Gastroesophageal sphincter (tissue), 4 donors: ENCODE results near the gene NSMF. TPM values are rescaled to one million over a fixed set of nuclear protein-coding genes. Genes with fewer than 3 reads are reported as not detected.

Experiments used
- ATAC-seq: fragments of 150-250 bp; one replicate; pipeline ENCODE4 v1.9.1; 2016; ENCODE audit warnings: mild to moderate bottlenecking, moderate library complexity
- H3K27ac ChIP-seq, 4 donors: fragments of 200-600 bp; sonication (generic) in 3 of 4; 1 replicate in 3 of 4; 2 replicates in 1 of 4; pipeline ENCODE4 v1.5.1; 2016 to 2019
- H3K27me3 ChIP-seq: fragments of 200-600 bp; sonication (generic); one replicate; pipeline ENCODE4 v1.5.1; 2019
- H3K36me3 ChIP-seq, 2 donors: fragments of 200-600 bp; sonication (generic); one replicate each; pipeline ENCODE4 v1.5.1; 2019; ENCODE audit warnings: control low read depth in 1 of 2
- H3K4me1 ChIP-seq, 3 donors: fragments of 200-600 bp; sonication (generic); 1 replicate in 2 of 3; 2 replicates in 1 of 3; pipeline ENCODE4 v1.5.1; 2016 to 2019; ENCODE audit warnings: control low read depth in 2 of 3
- H3K4me3 ChIP-seq, 2 donors: fragments of 200-600 bp; sonication (generic); one replicate each; pipeline ENCODE4 v1.5.1; 2019; ENCODE audit warnings: mild to moderate bottlenecking in 1 of 2, moderate library complexity in 1 of 2
- H3K9me3 ChIP-seq, 3 donors: fragments of 200-600 bp; sonication (generic); one replicate each; pipeline ENCODE4 v1.5.1; 2017 to 2019; ENCODE audit warnings: control low read depth in 2 of 3
- CTCF ChIP-seq, 4 experiments: fragments of 200-600 bp in 2 of 4; fragments of 450-650 bp in 2 of 4; sonication (generic) in 1 of 4; IDR thresholded peaks; one replicate each; pipeline ENCODE4 v1.5.1; 2017 to 2019; ENCODE audit warnings: antibody characterized with exemption in 4 of 4, mild to moderate bottlenecking in 2 of 4, moderate library complexity in 2 of 4
- EP300 ChIP-seq: sonication (generic); formaldehyde crosslinking; IDR thresholded peaks from one replicate; pipeline ENCODE4 v1.6.1; 2017; ENCODE audit warnings: antibody characterized with exemption, mild to moderate bottlenecking
- POLR2A ChIP-seq, 2 donors: fragments of 450-650 bp; IDR thresholded peaks; one replicate each; pipeline ENCODE4 v1.6.1; 2017; ENCODE audit warnings: antibody characterized with exemption in 2 of 2, mild to moderate bottlenecking in 2 of 2, moderate library complexity in 1 of 2
- POLR2AphosphoS5 ChIP-seq: sonication (generic); formaldehyde crosslinking; IDR thresholded peaks from one replicate; pipeline ENCODE4 v1.6.1; 2017; ENCODE audit warnings: antibody characterized with exemption
- WGBS, 2 donors: methylation state at CpG; one replicate each; pipeline ENCODE4 v1.1.5; 2018; ENCODE audit warnings: low coverage in 1 of 2; 5-methylcytosine and 5-hydroxymethylcytosine counted together
- total RNA-seq, 4 donors: library from RNA; depleted of rRNA; stranded (reverse); fragments of >200 nt; gene quantifications; one replicate each; pipeline ENCODE4 v1.1.0, GENCODE V29; 2016

The NSMF gene
- total RNA-seq, 4 donors from 2014 or later, result 38.1 to 63.5 (median 49.1) TPM

DNA sequence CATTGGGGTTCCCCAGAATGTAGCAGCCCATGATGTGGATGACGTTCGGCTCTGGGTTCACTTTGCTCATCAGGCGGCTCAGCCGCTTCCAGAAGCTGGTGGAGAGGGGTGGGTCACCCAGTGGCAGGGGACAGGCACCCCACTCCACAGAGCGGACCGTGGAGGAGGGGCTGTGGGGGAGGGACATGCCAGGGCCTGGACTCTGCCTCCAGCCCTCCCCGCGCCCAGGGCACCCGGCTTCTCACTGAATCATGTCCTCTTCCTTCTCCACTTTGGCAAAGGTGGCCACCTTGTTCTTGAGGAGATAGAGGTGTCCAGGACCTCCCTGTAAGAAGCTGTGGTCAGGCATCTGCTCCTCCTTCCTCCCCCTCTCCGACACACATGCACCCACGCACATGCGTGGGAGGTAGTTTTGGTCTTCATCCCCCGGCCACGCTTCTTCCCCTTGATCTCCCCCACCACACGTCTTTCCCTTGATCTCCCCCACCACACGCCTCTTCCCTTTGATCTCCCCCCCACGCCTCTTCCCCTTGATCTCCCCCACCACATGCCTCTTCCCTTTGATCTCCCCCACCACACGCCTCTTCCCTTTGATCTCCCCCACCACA, 9.1 kb downstream of the NSMF start:
- Histone ChIP-seq H3K27me3 (peaks cover 13% of the 10 kb centered on the region), H3K4me1 (peaks cover 0 to 32% (median 6%) of the 10 kb centered on the region in 3 donors), H3K9me3 (no peaks in the 10 kb centered on the region), H3K4me3 (no peak overlapping the region), H3K27ac (no peak overlapping the region), H3K36me3 (peaks cover 0 to 33% of the 10 kb centered on the region in 2 donors)
- TF ChIP-seq CTCF (IDR thresholded peaks at IDR 0.05), result no peak
- WGBS, 2 donors, result 86 to 100% methylated on average over 1 to 10 of the region's 18 CpGs
- ATAC-seq, result no peak

- 90 to 100% methylated on average over 1 to 2 of the region's 36 CpGs for whole genome bisulfite sequencing, 2 donors
- peaks cover 20% of the 10 kb centered on the region for H3K27me3 ChIP-seq
- no peak overlapping the region for H3K4me3 ChIP-seq
- no peak overlapping the region for H3K27ac ChIP-seq
- peaks cover 0 to 26% (median 2%) of the 10 kb centered on the region in 3 donors for H3K4me1 ChIP-seq
- H3K9me3 ChIP-seq, result no peaks in the 10 kb centered on the region
- no peak for ATAC-seq
- H3K36me3 ChIP-seq, result peaks cover 0 to 32% of the 10 kb centered on the region in 2 donors
- TF ChIP-seq POLR2A (IDR thresholded peaks at IDR 0.05) (no peak), CTCF (IDR thresholded peaks at IDR 0.05) (no peak), EP300 (no peak), POLR2AphosphoS5 (no peak)
These were observed 9.9 kb downstream of the NSMF start for GRCh38 chr9:137449081-137449844.

- Histone ChIP-seq H3K27me3 (peaks cover 27% of the 10 kb centered on the region), H3K9me3 (no peaks in the 10 kb centered on the region), H3K4me3 (no peak overlapping the region), H3K36me3 (peaks cover 0 to 32% of the 10 kb centered on the region in 2 donors), H3K4me1 (peaks cover 0 to 20% (median 0%) of the 10 kb centered on the region in 3 donors), H3K27ac (no peak overlapping the region)
- WGBS, 2 donors, result 73% methylated on average over 6 of the region's 16 CpGs; no CpG with 5 or more reads in 1 of the 2 donors
- TF ChIP-seq EP300 (no peak), POLR2A (IDR thresholded peaks at IDR 0.05) (no peak), CTCF (IDR thresholded peaks at IDR 0.05) (no peak), POLR2AphosphoS5 (no peak)
- ATAC-seq, result no peak
These were observed 10.6 kb downstream of the NSMF start for GRCh38 chr9:137448602-137448962.

GRCh38 chr9:137447722-137448601, 11.2 kb downstream of the NSMF start:
- Histone ChIP-seq H3K9me3 (no peaks in the 10 kb centered on the region), H3K36me3 (peaks cover 0 to 28% of the 10 kb centered on the region in 2 donors), H3K27me3 (peaks cover 29% of the 10 kb centered on the region), H3K4me1 (peaks cover 0 to 14% (median 0%) of the 10 kb centered on the region in 3 donors), H3K27ac (no peak overlapping the region), H3K4me3 (no peak overlapping the region)
- 63 to 80% methylated on average over 1 to 2 of the region's 27 CpGs for WGBS, 2 donors
- no peak for ATAC-seq
- TF ChIP-seq CTCF (IDR thresholded peaks at IDR 0.05) (no peak), EP300 (no peak), POLR2A (IDR thresholded peaks at IDR 0.05) (no peak), POLR2AphosphoS5 (no peak)
